ENCODE results near the gene CFAP74. TPM values are rescaled to one million over a fixed set of nuclear protein-coding genes. Genes with fewer than 3 reads are reported as not detected.
A peak's percentile ranks its signal among the peaks of the same experiment; 100 is the strongest.
"Not testable (repeated sequence)": the region's sequence is repeated elsewhere in the genome, so short reads cannot be mapped to it uniquely, and the experiment has no call there.

Gene CFAP74
- total RNA-seq, 1 donor from 2014 or later = not detected

DNA sequence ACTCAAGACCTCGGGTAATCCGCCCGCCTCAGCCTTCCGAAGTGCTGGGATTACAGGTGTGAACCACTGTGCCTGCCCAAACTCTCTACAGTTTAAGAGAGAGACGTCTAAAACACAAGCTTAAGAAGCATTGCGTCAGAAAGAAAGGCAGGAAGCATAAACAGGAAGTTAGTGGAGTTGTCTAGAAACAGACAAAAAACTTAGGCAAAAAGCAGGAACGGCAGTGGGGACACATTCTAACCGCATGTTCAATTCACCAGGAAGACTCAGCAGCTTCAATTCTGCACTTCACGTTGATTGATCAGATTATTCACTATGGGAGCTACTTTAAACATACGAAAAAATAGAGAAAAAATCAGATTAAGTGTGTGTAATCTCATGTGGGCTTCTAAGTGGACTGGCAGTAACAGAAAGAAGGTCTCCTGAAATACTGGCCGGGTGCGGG, 7.4 kb downstream of the CFAP74 start:
- Mint-ChIP-seq H3K36me3 (ENCODE audit: low read depth) (no peaks in the 10 kb centered on the region), H3K27ac (peak overlapping the region; percentile 59), H3K4me1 (peaks cover 5% of the 10 kb centered on the region), H3K4me3 (peak overlapping the region; percentile 34), H3K27me3 (peaks cover 16% of the 10 kb centered on the region), H3K9me3 (no peaks in the 10 kb centered on the region)
- intact Hi-C loops (cut with micrococcal nuclease) = no loop called here
- DNase-seq = no peak

DNA sequence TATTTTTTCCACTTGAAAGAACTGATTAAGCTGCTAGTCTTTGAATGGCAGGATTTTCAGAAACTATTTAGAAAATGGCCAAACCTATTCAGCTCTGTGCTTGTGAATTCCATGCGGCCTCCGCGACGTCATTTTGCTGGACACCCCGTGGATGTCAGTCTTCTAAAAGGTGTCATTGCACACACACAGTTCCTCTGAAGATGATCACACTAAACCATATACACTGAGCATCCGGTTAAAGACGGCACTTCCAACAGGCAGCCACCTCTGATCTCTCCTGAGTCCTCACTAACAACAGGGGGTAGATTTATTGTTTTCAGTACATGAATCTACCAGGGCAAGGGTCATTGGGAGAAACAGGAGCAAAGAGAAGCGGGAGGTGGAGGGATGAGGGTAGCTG, 9.1 kb downstream of the CFAP74 start:
- intact Hi-C loops (cut with micrococcal nuclease) = no loop called here
- H3K4me1 Mint-ChIP-seq = peaks cover 5% of the 10 kb centered on the region
- H3K27ac Mint-ChIP-seq = no peak overlapping the region
- no peak for DNase-seq
- no peaks in the 10 kb centered on the region for H3K9me3 Mint-ChIP-seq
- H3K27me3 Mint-ChIP-seq = peaks cover 16% of the 10 kb centered on the region
- H3K36me3 Mint-ChIP-seq (ENCODE audit: low read depth) = no peaks in the 10 kb centered on the region
- H3K4me3 Mint-ChIP-seq = no peak overlapping the region

GRCh38 chr1:1990222-1990621, 13.4 kb downstream of the CFAP74 start:
- DNase-seq = no peak
- intact Hi-C loops (cut with micrococcal nuclease) = no loop called here
- Mint-ChIP-seq H3K9me3 (no peaks in the 10 kb centered on the region), H3K27ac (no peak overlapping the region), H3K36me3 (ENCODE audit: low read depth) (no peaks in the 10 kb centered on the region), H3K4me3 (no peak overlapping the region), H3K4me1 (no peaks in the 10 kb centered on the region), H3K27me3 (peaks cover 12% of the 10 kb centered on the region)

GRCh38 chr1:1989789-1990188, 13.8 kb downstream of the CFAP74 start:
- Mint-ChIP-seq H3K36me3 (ENCODE audit: low read depth) (no peaks in the 10 kb centered on the region), H3K4me3 (no peak overlapping the region), H3K4me1 (no peaks in the 10 kb centered on the region), H3K27me3 (peaks cover 12% of the 10 kb centered on the region), H3K9me3 (no peaks in the 10 kb centered on the region), H3K27ac (no peak overlapping the region)
- intact Hi-C loops (cut with micrococcal nuclease) = no loop called here
- DNase-seq = no peak

- no peak for DNase-seq
- Mint-ChIP-seq H3K27ac (no peak overlapping the region), H3K36me3 (ENCODE audit: low read depth) (no peaks in the 10 kb centered on the region), H3K9me3 (no peaks in the 10 kb centered on the region), H3K4me1 (no peaks in the 10 kb centered on the region), H3K4me3 (no peak overlapping the region), H3K27me3 (peaks cover 12% of the 10 kb centered on the region)
- intact Hi-C loops (cut with micrococcal nuclease) = no loop called here
These were observed 14.5 kb downstream of the CFAP74 start for GRCh38 chr1:1989102-1989542.

DNA sequence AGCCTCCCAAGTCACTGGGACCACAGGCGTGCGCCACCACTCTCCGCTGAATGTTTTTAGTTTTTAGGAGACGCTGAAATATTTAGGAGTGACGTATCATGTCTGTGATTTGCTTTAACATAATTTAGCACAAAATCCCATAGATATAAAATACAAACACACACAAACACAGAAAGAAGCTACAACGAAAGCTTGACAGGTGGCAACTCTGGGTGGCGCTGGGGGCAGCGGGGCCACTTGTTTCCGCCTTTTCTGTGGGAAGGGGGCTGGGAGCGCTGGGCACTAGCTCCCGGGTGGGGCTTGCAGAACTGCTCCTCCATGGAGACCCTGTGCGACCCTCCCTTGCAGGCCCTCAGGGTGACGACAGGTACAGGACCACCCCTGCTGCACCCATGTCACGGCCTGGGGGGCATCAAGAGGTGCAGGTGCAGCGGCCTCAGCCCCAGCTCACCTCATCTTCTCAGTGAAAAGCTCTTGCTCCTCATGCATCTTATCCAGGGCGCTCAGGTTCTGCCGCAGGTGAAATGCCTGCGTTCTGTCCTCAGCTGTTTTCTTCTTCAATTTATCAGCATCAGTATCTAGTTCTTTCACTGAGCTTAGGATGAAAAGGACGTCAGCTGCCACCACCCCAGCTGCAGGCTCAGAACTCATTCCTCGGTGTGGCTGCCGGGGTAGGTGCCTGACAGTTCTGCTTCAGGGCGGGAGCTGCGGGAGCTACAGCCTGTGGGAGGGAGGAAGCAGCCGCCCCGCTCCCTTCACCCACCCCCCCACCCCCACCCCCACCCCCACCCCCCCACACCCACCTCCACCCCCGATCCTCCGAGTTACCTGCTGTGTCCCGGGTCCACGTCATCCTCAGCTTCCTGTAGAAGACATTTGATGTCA, 15.3 kb downstream of the CFAP74 start:
- H3K36me3 Mint-ChIP-seq (ENCODE audit: low read depth) = no peaks in the 10 kb centered on the region
- H3K27me3 Mint-ChIP-seq = peaks cover 12% of the 10 kb centered on the region
- H3K4me3 Mint-ChIP-seq = no peak overlapping the region
- DNase-seq = no peak
- H3K9me3 Mint-ChIP-seq = no peaks in the 10 kb centered on the region
- intact Hi-C loops (cut with micrococcal nuclease) = no loop called here
- no peaks in the 10 kb centered on the region for H3K4me1 Mint-ChIP-seq
- no peak overlapping the region for H3K27ac Mint-ChIP-seq

- intact Hi-C loops (cut with micrococcal nuclease) = no loop called here
- H3K4me1 Mint-ChIP-seq = no peaks in the 10 kb centered on the region
These were observed 16.5 kb downstream of the CFAP74 start for GRCh38 chr1:1987142-1987510.

GRCh38 chr1:1986451-1987141, 17.0 kb downstream of the CFAP74 start:
- intact Hi-C loops (cut with micrococcal nuclease) = no loop called here
- Mint-ChIP-seq H3K27ac (no peak overlapping the region), H3K4me3 (no peak overlapping the region), H3K27me3 (peaks cover 12% of the 10 kb centered on the region), H3K36me3 (ENCODE audit: low read depth) (no peaks in the 10 kb centered on the region), H3K9me3 (no peaks in the 10 kb centered on the region), H3K4me1 (no peaks in the 10 kb centered on the region)
- no peak for DNase-seq

More at GRCh38 chr1:1987142-1987510, 16.5 kb downstream of the CFAP74 start:
- no peak for DNase-seq
- H3K36me3 Mint-ChIP-seq (ENCODE audit: low read depth) = no peaks in the 10 kb centered on the region
- H3K27ac Mint-ChIP-seq = no peak overlapping the region
- H3K9me3 Mint-ChIP-seq = no peaks in the 10 kb centered on the region
- H3K4me3 Mint-ChIP-seq = no peak overlapping the region
- peaks cover 12% of the 10 kb centered on the region for H3K27me3 Mint-ChIP-seq

DNA sequence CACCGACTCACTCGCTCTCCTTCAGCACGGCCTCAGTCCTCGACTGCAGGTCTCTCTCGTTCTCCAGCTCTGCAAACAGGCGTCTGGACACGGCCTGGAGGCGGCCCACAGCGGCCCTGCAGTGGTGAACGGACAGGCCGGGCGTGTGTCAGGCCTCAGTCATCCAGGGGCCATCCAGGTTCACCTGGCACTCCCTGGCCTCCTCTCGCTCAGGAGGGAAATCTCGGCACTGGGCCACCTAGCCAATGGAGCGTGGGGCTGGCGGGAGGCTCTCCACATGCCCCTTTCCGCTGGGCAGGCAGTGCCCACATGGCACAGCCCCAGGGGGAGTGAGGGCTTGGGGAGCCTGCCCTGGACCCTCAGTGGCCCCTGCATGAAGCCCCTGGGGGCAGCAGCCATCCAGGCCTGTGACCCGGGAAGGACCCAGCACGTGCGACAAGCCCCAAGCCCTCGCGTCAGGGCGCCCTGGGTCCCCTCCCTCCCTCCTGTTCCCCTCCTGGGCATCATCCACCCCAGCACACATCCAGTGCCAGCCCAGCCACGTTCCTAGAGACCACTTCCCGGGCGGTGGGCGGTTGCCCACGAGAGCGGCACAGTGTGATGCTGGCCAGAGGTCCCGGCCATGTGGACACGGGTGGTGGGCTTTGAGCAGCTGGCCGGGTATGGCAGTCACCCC, 18.1 kb downstream of the CFAP74 start:
- H3K27ac Mint-ChIP-seq = no peak overlapping the region
- peaks cover 10% of the 10 kb centered on the region for H3K27me3 Mint-ChIP-seq
- H3K9me3 Mint-ChIP-seq = no peaks in the 10 kb centered on the region
- no peak for DNase-seq
- no peak overlapping the region for H3K4me3 Mint-ChIP-seq
- H3K36me3 Mint-ChIP-seq (ENCODE audit: low read depth) = no peaks in the 10 kb centered on the region
- intact Hi-C loops (cut with micrococcal nuclease) = no loop called here
- no peaks in the 10 kb centered on the region for H3K4me1 Mint-ChIP-seq

GRCh38 chr1:1984560-1985070, 19.0 kb downstream of the CFAP74 start:
- Mint-ChIP-seq H3K27ac (no peak overlapping the region), H3K4me1 (no peaks in the 10 kb centered on the region), H3K27me3 (peaks cover 5% of the 10 kb centered on the region), H3K36me3 (ENCODE audit: low read depth) (no peaks in the 10 kb centered on the region), H3K4me3 (no peak overlapping the region), H3K9me3 (peaks cover under 1% of the 10 kb centered on the region)
- DNase-seq = no peak
- intact Hi-C loops (cut with micrococcal nuclease) = no loop called here

GRCh38 chr1:1982379-1983232, 21.0 kb downstream of the CFAP74 start:
- no peaks in the 10 kb centered on the region for H3K4me1 Mint-ChIP-seq
- no peak overlapping the region for H3K4me3 Mint-ChIP-seq
- H3K27ac Mint-ChIP-seq = no peak overlapping the region
- DNase-seq = no peak
- intact Hi-C loops (cut with micrococcal nuclease) = no loop called here
- H3K36me3 Mint-ChIP-seq (ENCODE audit: low read depth) = no peaks in the 10 kb centered on the region
- H3K27me3 Mint-ChIP-seq = no peaks in the 10 kb centered on the region
- H3K9me3 Mint-ChIP-seq = peaks cover 10% of the 10 kb centered on the region

GRCh38 chr1:1981631-1982327, 21.8 kb downstream of the CFAP74 start:
- peaks cover 10% of the 10 kb centered on the region for H3K9me3 Mint-ChIP-seq
- H3K4me3 Mint-ChIP-seq; H3K36me3 Mint-ChIP-seq (ENCODE audit: low read depth); H3K27me3 Mint-ChIP-seq; DNase-seq; intact Hi-C loops (cut with micrococcal nuclease); H3K27ac Mint-ChIP-seq; H3K4me1 Mint-ChIP-seq: not testable (repeated sequence)

DNA sequence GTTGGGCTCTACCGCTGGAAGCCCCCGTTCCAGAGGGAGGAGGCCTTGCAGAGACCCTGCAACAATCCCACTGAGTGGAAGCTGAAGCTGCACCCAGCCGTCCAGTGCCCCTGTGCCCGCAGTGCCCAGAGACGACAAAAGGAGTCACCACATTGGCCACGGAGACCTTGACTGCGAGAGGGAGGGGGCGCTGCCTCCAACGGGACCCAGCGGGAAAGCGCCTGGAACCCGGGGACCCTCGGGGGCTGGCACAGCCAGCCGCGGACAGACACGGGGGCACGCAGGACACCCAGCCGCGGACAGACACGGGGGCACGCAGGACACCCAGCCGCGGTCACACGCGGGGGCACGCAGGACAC, 22.5 kb downstream of the CFAP74 start:
- no peak overlapping the region for H3K27ac Mint-ChIP-seq

More for the DNA sequence above, 22.5 kb downstream of the CFAP74 start:
- H3K4me3 Mint-ChIP-seq = no peak overlapping the region
- no peak for DNase-seq
- H3K9me3 Mint-ChIP-seq = peaks cover 10% of the 10 kb centered on the region
- no peaks in the 10 kb centered on the region for H3K36me3 Mint-ChIP-seq (ENCODE audit: low read depth)
- intact Hi-C loops (cut with micrococcal nuclease) = no loop called here
- H3K27me3 Mint-ChIP-seq = no peaks in the 10 kb centered on the region
- H3K4me1 Mint-ChIP-seq = no peaks in the 10 kb centered on the region
